COLO668 (cell line): Measurements from ENCODE around the gene CASZ1.

Experiments used
- DNase-seq: peaks from one replicate; lab custom pipeline; 2025; ENCODE audit not compliant: unreplicated experiment; lab: John Stamatoyannopoulos, UW

The CASZ1 gene

GRCh38 chr1:10614377-10615225 lies 181.8 kb downstream of the CASZ1 start:
- no peak for DNase-seq

- no peak for DNase-seq
Observed at GRCh38 chr1:10613861-10614260, 182.6 kb downstream of the CASZ1 start.

GRCh38 chr1:10613340-10613739 lies 183.1 kb downstream of the CASZ1 start:
- no peak for DNase-seq

GRCh38 chr1:10612436-10613160 lies 183.8 kb downstream of the CASZ1 start:
- DNase-seq = no peak

GRCh38 chr1:10610901-10611600 lies 185.4 kb downstream of the CASZ1 start:
- no peak for DNase-seq

- no peak for DNase-seq
Observed at GRCh38 chr1:10608690-10609089, 187.8 kb downstream of the CASZ1 start.

GRCh38 chr1:10607228-10607627 lies 189.2 kb downstream of the CASZ1 start:
- DNase-seq = no peak

- DNase-seq = no peak
Observed at GRCh38 chr1:10606064-10606463, 190.4 kb downstream of the CASZ1 start.

GRCh38 chr1:10604966-10605365 lies 191.5 kb downstream of the CASZ1 start:
- DNase-seq = no peak

GRCh38 chr1:10602936-10603335 lies 193.5 kb downstream of the CASZ1 start:
- DNase-seq = no peak

GRCh38 chr1:10601342-10602070 lies 194.9 kb downstream of the CASZ1 start:
- no peak for DNase-seq

GRCh38 chr1:10599194-10599861 lies 197.1 kb downstream of the CASZ1 start:
- DNase-seq = no peak

GRCh38 chr1:10598389-10598702 lies 198.1 kb downstream of the CASZ1 start:
- peak; percentile 62 for DNase-seq

GRCh38 chr1:10597492-10598388 lies 198.7 kb downstream of the CASZ1 start:
- DNase-seq = peak; percentile 62

GRCh38 chr1:10596780-10597179 lies 199.7 kb downstream of the CASZ1 start:
- DNase-seq = no peak

GRCh38 chr1:10594595-10595223 lies 201.7 kb downstream of the CASZ1 start:
- no peak for DNase-seq

GRCh38 chr1:10593750-10594149 lies 202.7 kb downstream of the CASZ1 start:
- no peak for DNase-seq

- no peak for DNase-seq
Observed at GRCh38 chr1:10592373-10592772, 204.1 kb downstream of the CASZ1 start.

GRCh38 chr1:10591010-10591409 lies 205.4 kb downstream of the CASZ1 start:
- no peak for DNase-seq
